ENCODE measurements around the gene SLC9A7.

The SLC9A7 gene

GRCh38 chrX:46707274-46707965 lies 51.5 kb downstream of the SLC9A7 start:
- Histone ChIP-seq H3K9ac (no peak overlapping the region), H3K36me3 (ENCODE audit: control insufficient read depth, insufficient read depth, low read length) (no peaks in the 10 kb centered on the region), H3K4me2 (ENCODE audit: low read length) (no peak overlapping the region), H3K4me3 (ENCODE audit: low read depth, low read length) (no peak overlapping the region), H3K9me3 (ENCODE audit: control insufficient read depth, low read length) (no peaks in the 10 kb centered on the region), H2AFZ (no peak overlapping the region), H3K4me1 (no peaks in the 10 kb centered on the region), H3K27ac (no peak overlapping the region), H3K27me3 (ENCODE audit: control insufficient read depth, insufficient read depth, low read length) (no peaks in the 10 kb centered on the region), H3K79me2 (peaks cover under 1% of the 10 kb centered on the region)
- TF ChIP-seq, protein P1, sequence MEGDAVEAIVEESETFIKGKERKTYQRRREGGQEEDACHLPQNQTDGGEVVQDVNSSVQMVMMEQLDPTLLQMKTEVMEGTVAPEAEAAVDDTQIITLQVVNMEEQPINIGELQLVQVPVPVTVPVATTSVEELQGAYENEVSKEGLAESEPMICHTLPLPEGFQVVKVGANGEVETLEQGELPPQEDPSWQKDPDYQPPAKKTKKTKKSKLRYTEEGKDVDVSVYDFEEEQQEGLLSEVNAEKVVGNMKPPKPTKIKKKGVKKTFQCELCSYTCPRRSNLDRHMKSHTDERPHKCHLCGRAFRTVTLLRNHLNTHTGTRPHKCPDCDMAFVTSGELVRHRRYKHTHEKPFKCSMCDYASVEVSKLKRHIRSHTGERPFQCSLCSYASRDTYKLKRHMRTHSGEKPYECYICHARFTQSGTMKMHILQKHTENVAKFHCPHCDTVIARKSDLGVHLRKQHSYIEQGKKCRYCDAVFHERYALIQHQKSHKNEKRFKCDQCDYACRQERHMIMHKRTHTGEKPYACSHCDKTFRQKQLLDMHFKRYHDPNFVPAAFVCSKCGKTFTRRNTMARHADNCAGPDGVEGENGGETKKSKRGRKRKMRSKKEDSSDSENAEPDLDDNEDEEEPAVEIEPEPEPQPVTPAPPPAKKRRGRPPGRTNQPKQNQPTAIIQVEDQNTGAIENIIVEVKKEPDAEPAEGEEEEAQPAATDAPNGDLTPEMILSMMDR (IDR thresholded peaks at IDR 0.05), result no peak

- TF ChIP-seq, protein P1 (IDR thresholded peaks at IDR 0.05), result no peak
- Histone ChIP-seq H3K4me3 (ENCODE audit: low read depth, low read length) (no peak overlapping the region), H3K27me3 (ENCODE audit: control insufficient read depth, insufficient read depth, low read length) (no peaks in the 10 kb centered on the region), H3K36me3 (ENCODE audit: control insufficient read depth, insufficient read depth, low read length) (no peaks in the 10 kb centered on the region), H3K27ac (no peak overlapping the region), H3K79me2 (peaks cover 2% of the 10 kb centered on the region), H3K9ac (no peak overlapping the region), H3K4me1 (no peaks in the 10 kb centered on the region), H3K4me2 (ENCODE audit: low read length) (no peak overlapping the region), H2AFZ (no peak overlapping the region), H3K9me3 (ENCODE audit: control insufficient read depth, low read length) (no peaks in the 10 kb centered on the region)
Measured at GRCh38 chrX:46704767-46705386, 54.0 kb downstream of the SLC9A7 start.

DNA sequence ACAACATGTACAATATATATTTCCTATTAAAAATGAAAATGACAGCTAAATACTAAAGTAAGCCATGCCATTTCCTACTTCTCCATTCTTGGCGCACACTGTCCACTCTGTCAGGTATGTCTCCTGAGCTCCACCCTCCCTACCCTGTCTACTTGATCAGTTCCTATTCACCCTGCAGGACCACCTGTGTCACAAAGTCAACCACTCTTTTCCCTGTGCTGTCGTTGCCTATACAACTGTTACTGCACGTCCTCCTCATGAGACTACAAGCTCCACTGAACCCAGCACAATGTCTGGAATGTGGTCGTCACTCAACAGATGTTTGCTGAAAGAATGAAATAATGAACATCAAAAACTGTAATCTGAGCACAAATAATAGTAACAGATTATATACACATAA lies 54.9 kb downstream of the SLC9A7 start:
- no peak overlapping the region for H3K27ac ChIP-seq
- no peaks in the 10 kb centered on the region for H3K4me1 ChIP-seq
- H2AFZ ChIP-seq, result no peak overlapping the region
- no peak overlapping the region for H3K9ac ChIP-seq
- H3K79me2 ChIP-seq, result peaks cover 2% of the 10 kb centered on the region
- H3K27me3 ChIP-seq (ENCODE audit: control insufficient read depth, insufficient read depth, low read length), result no peaks in the 10 kb centered on the region
- no peaks in the 10 kb centered on the region for H3K9me3 ChIP-seq (ENCODE audit: control insufficient read depth, low read length)
- H3K36me3 ChIP-seq (ENCODE audit: control insufficient read depth, insufficient read depth, low read length), result no peaks in the 10 kb centered on the region
- no peak overlapping the region for H3K4me3 ChIP-seq (ENCODE audit: low read depth, low read length)
- H3K4me2 ChIP-seq (ENCODE audit: low read length), result no peak overlapping the region
- TF ChIP-seq, protein P1 (IDR thresholded peaks at IDR 0.05), result no peak

- Histone ChIP-seq H3K9me3 (ENCODE audit: control insufficient read depth, low read length) (no peaks in the 10 kb centered on the region), H3K27me3 (ENCODE audit: control insufficient read depth, insufficient read depth, low read length) (no peaks in the 10 kb centered on the region), H3K4me2 (ENCODE audit: low read length) (no peak overlapping the region), H3K79me2 (peaks cover 2% of the 10 kb centered on the region), H3K36me3 (ENCODE audit: control insufficient read depth, insufficient read depth, low read length) (no peaks in the 10 kb centered on the region), H3K27ac (no peak overlapping the region), H2AFZ (no peak overlapping the region), H3K4me1 (no peaks in the 10 kb centered on the region), H3K9ac (no peak overlapping the region), H3K4me3 (ENCODE audit: low read depth, low read length) (no peak overlapping the region)
- TF ChIP-seq, protein P1 (IDR thresholded peaks at IDR 0.05), result no peak
Measured at GRCh38 chrX:46698691-46699090, 60.2 kb downstream of the SLC9A7 start.

DNA sequence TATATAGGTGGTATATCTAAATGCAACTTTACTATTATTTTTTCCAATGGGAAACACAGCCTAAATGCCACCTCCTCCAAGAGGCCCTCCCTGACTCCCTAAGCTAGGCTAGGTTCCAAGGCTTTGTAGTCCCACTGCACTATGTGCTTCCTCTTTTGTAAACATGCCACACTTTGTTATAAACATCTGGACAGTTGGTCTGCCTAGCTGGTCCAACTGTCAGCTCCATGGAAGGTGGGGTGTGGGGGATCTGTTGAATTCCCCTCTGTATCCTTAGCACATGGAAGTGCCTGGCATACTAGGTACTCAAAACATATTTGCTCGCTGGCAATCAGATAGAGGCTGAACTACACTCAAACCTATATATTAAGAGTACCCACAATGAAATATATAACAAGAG lies 63.4 kb downstream of the SLC9A7 start:
- no peak overlapping the region for H3K4me3 ChIP-seq (ENCODE audit: low read depth, low read length)
- no peak overlapping the region for H3K4me2 ChIP-seq (ENCODE audit: low read length)
- TF ChIP-seq, protein P1 (IDR thresholded peaks at IDR 0.05), result no peak
- H3K79me2 ChIP-seq, result no peaks in the 10 kb centered on the region
- no peaks in the 10 kb centered on the region for H3K4me1 ChIP-seq
- H2AFZ ChIP-seq, result no peak overlapping the region
- no peak overlapping the region for H3K9ac ChIP-seq
- no peaks in the 10 kb centered on the region for H3K9me3 ChIP-seq (ENCODE audit: control insufficient read depth, low read length)
- H3K36me3 ChIP-seq (ENCODE audit: control insufficient read depth, insufficient read depth, low read length), result no peaks in the 10 kb centered on the region
- no peaks in the 10 kb centered on the region for H3K27me3 ChIP-seq (ENCODE audit: control insufficient read depth, insufficient read depth, low read length)
- H3K27ac ChIP-seq, result no peak overlapping the region

All from parathyroid adenoma (tissue), 2 donors.